Measurements from ENCODE around the gene PACRG.
A peak's percentile ranks its signal among the peaks of the same experiment; 100 is the strongest.

Gene PACRG

GRCh38 chr6:163185744-163186143, 458.0 kb downstream of the PACRG start:
- no peak for FAIRE-seq

DNA sequence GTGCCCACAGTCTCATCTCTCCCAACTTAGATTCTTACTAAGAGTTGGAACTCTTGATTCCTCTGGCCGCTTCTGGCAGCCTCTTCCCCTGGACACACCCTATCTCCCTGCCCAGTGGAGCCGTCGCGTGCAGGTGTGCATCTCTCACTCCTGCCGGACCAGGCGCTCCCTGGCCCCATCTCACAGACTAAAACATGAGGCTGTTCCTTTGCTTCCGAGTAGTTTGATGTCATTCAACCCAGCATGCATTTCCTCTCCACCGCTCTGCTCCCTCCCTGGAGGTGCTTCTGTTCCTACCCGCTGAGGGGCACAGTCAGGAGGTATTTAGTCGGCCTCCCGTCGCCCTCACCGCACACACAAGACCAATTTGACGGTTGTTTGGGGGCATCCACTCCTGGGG, 458.8 kb downstream of the PACRG start:
- FAIRE-seq: no peak

DNA sequence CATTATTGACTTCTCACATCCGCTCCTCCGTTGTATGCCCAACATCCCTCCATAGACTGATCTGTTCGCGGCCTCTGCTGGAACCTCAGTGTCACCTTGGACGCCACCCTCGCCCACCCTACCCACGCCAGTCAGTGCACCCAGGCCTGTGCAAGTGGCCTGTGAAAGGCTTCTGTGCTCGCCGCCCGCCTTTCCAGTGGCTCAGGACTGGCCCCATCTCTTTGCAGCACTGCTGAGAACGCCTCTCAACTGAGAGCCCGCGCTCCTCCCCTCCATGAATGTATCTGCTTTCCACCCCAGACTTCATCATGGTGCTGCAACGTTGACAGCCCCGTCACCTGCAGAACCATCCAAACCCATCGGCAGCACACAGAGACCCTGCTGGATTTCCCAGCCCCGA, 459.4 kb downstream of the PACRG start:
- no peak for FAIRE-seq

- FAIRE-seq: no peak
Observed at GRCh38 chr6:163187606-163188005, 459.8 kb downstream of the PACRG start.

GRCh38 chr6:163188746-163189145, 461.0 kb downstream of the PACRG start:
- no peak for FAIRE-seq

DNA sequence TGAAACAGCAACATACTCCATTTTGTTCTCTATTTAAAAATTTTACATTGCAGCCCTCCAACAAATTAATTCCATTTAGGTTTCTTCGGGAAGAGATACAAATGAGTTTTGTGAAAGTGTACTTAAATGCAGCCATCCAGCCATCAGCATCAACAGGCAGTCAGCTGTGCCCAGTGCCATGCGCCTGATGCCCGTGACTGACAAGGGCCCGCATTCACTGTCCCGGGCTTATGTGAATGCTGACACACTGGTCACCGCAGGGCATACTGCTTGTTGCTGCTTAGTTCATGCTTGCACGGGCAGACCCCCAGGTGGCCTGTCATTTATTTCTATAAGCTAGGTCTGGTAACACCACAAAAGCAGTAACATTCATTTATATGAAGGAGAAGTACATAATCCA, 461.8 kb downstream of the PACRG start:
- FAIRE-seq: no peak

DNA sequence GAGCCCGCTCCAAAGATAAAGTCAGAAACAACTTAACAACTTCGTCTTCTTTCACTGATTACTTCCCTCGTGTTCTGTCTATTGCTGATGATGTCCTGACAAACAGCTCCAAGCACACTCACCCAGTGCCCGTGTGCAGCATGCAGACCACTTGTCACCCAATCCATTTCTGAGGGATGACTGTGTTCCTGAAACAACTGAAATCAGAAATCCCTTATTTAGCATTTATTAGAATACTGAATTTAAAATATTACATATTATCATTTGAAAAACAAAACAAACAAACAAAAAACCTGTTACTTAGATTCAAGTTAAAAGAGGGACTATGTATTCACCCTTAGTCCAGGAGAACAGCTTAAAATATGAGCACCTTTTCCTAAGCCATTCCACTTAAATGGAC, 463.0 kb downstream of the PACRG start:
- no peak for FAIRE-seq

DNA sequence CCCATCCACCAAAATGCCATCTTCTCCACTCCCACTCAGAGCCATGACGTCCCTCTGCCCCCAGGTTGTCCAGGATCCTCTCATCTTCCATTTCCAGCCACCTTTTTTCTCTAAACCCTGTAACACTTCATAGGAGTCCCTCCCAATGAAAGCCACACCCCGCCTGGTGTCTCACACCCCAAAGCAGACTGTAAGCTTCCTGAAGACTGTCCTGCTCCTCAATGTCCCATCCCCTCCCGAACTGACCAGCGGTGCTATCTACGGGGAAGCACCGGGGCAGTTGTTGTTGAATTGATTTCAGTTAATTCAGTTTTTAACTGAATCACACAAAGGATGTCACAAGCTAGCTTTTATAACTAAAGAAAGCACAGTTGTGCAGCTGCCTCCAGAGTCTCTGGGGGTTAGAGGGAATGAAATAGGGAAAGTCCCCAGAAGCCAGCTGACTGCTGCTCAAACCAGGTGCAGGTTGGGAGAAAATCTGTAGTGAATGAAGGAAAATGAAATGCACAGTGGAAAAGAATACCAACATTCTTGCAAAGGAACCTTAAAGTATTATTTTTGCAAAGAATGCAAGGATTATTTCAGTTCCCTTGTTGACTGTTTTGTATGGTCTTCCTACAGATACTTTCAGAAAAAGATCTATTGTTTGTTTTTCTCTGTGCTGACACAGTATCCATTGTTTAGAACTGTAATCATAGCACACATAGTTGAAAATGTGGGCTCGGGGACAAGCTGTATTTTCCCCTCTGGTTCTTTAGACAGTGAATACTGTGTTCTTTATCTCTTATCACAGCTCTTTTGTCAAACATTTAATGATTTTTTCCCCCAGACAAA, 464.1 kb downstream of the PACRG start:
- FAIRE-seq: no peak

- no peak for FAIRE-seq
Observed at GRCh38 chr6:163192591-163192990, 464.8 kb downstream of the PACRG start.

- FAIRE-seq: no peak
Observed at GRCh38 chr6:163193326-163193725, 465.6 kb downstream of the PACRG start.

DNA sequence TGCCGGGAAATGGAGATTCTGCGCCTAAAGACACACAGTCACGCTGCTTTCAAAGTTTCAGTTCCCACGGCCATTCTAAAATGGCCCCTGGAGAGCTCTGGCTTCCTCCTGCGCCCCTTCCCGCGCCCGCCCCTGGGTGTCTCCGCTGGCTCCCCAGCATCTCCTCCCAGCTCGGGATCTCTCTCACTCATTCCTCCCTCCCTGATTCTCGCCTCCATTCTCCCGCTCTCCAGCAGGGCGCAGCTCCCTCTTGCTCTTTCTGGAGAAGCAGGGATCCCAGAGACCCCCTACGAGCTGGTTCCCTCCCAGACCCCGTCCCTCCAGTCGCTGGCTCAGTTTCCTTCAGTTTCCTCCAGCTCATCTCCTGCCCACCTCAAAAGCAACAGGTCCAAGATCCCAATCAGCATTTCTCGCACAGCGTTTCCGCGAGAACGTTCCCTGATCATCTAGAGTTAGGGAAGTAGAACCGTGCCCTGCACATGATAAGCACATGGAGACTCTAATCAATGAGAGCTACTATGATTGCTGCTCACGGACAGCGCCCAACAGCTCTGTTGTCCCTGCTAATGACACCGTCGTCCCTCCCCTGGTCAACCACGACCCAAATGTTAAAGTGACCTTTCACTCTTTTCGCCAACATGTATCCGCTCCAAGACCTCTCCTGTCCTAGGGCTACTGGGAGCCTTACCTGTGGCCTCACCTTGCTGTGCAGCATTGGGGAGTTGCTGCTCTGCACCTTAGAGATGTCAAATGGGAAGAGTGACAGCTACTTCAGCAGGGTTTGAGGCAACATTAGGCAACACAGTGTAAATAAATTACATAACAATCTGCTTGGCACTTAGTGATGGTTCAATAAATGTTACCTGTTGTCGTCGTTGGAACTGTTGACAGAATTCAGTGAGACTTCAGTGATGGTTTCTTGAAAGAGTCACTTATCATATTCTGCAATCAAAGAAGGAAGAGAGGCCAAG, 468.2 kb downstream of the PACRG start:
- no peak for FAIRE-seq

DNA sequence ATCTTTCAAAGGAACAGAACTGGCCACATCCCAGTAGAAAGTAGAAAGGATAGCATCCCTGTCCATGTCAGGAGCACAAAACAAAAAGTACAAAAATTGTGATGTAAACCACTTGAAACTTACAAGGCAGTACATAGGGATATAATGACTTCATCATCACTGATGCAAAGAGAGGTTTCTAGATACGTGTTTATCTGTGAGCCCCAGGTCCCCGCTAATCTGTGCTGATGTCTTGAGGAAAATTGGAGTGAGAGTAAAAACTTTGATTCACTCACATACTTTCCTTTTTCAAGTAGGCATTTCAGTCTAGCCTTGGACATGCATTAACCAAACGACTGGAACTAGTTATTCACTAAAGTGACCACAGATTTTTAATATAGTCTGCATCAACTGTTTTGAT, 470.1 kb downstream of the PACRG start:
- FAIRE-seq: no peak

GRCh38 chr6:163198396-163198795, 470.6 kb downstream of the PACRG start:
- FAIRE-seq: no peak

- FAIRE-seq: no peak
Observed at GRCh38 chr6:163199371-163199770, 471.6 kb downstream of the PACRG start.

- FAIRE-seq: no peak
Observed at GRCh38 chr6:163200289-163200688, 472.5 kb downstream of the PACRG start.

GRCh38 chr6:163200694-163201093, 472.9 kb downstream of the PACRG start:
- FAIRE-seq: no peak

DNA sequence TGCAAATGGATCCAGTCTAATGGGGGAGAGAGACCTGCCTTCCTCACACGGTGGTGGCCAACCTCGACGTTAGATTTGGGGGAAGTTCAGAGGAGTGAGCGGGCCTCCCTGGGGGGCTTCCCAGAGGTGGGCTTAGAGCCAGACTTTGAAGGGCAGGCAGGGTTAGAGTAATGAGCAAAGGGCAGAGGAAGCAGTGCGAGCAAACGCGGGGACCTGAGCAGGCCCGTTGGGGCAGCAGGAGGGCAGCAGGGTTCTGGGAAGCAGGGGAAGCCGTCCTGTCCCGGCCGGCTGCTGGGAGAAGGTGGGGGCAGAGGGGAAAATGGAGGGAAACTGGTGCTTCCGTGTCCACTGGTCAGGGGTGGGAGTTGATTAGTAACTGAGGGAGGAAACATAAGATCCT, 474.1 kb downstream of the PACRG start:
- FAIRE-seq: no peak

DNA sequence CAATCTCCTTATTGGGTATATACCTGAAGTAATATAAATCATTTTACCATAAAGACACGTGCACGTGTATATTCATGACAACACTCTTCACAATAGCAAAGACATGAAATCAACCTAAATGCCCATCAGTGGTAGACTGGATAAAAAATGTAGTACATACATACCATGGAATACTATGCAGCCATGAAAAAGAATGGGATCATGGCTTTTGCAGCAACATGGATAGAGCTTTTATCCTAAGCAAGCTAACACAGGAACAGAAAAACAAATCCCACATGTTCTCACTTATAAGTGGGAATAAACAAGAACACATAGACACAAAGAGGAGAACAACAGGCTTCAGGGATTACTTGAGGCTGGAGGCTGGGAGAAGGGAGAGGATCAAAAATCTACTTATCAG, 478.4 kb downstream of the PACRG start:
- no peak for FAIRE-seq

DNA sequence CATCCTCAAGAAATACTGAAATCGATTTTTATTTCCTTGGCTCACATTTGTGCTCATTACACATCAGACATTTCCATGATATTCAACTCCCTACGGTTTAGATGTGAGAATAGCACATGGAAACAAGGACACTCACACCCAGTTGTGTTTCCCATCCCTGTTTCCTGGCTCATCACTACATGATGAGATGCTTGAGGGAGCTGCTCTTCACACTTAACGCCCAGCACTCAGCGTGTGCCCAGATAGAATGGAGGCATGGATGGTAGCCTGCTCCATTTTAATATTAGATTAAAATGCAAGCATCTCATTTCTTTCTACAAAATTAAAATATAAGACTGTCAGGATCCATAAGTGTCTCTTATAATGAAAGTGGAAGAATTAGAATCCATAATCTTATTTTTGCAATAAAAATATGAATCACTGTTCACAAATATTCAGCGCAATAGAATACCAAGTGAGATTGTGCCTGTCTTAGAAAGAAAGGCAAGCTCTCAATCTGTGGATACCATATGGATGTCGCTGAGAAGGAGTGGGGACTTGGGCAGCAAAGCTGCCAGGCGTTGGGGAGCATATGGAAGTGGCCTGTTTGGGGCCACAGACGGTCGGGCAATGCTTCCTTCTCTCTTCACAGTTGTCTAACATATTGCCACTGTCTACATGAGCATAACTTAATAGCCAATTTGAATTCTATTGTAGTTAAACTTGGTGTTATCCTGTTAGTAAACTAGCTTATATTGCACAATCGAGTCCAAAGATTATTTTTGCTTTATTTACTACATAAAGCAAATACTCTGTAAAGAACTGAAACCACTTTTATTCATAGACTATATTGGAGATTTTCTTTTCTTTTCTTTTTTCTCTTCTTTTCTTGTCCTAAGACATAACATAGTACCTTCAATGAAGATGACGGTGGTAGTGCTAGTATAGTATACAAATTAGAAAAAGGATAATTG, 479.9 kb downstream of the PACRG start:
- no peak for FAIRE-seq

DNA sequence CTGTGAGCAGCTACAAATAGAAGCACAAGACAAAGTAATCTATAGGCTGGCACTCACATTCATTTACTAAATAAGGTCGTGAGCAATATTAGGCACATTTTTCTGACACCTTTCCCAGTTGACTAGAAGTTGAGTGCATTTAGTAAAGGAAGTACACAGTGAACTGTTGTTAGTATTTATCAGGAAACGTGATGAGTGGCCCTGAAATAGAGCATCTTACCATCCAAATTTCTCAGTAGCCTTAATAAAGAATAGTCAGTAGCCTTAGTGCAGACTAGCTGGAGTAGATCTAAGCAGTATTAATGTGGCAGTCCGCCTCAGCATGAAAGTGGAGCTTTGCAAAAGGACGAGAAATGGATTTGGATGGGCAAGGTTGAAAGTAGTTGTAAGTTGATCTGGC, 481.2 kb downstream of the PACRG start:
- FAIRE-seq: no peak

- FAIRE-seq: no peak
Observed at GRCh38 chr6:163212123-163212522, 484.3 kb downstream of the PACRG start.

GRCh38 chr6:163214259-163214658, 486.5 kb downstream of the PACRG start:
- FAIRE-seq: peak; percentile 73
